ENCODE measurements around the gene CYP2W1.
"Not testable (repeated sequence)": the region's sequence is repeated elsewhere in the genome, so short reads cannot be mapped to it uniquely, and the experiment has no call there.

The CYP2W1 gene, protein sequence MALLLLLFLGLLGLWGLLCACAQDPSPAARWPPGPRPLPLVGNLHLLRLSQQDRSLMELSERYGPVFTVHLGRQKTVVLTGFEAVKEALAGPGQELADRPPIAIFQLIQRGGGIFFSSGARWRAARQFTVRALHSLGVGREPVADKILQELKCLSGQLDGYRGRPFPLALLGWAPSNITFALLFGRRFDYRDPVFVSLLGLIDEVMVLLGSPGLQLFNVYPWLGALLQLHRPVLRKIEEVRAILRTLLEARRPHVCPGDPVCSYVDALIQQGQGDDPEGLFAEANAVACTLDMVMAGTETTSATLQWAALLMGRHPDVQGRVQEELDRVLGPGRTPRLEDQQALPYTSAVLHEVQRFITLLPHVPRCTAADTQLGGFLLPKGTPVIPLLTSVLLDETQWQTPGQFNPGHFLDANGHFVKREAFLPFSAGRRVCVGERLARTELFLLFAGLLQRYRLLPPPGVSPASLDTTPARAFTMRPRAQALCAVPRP

DNA sequence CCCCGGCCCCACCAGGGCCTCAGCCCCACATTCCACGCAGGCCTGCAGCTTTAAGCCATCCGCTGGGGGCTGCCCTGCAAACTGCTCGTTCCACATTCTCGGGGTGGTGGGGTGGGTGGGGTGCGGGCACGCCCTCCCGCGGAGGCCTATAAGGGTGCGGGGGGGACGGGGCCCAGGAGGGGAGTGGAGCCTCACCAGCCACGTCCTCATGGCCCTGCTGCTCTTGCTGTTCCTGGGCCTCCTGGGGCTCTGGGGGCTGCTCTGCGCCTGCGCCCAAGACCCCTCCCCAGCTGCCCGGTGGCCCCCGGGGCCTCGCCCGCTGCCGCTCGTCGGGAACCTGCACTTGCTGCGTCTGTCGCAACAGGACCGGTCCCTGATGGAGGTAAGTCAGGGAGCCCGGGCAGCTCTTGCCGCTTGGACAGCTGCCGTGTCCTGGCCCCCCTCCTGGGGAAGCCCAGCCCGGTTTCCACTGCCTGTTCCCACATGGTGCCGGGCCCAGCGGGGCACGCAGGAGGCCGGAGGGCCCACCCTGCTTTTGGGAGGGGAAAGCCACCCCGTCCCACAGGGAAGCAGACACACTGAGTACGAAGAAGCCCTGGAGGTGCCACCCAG is at the start of gene CYP2W1:
Gene CYP2W1 (plus strand): TSS at position 178 of the 612 bp plus-strand sequence. CDS start 31 bp downstream, at position 209.
- no peak for DNase-seq

DNA sequence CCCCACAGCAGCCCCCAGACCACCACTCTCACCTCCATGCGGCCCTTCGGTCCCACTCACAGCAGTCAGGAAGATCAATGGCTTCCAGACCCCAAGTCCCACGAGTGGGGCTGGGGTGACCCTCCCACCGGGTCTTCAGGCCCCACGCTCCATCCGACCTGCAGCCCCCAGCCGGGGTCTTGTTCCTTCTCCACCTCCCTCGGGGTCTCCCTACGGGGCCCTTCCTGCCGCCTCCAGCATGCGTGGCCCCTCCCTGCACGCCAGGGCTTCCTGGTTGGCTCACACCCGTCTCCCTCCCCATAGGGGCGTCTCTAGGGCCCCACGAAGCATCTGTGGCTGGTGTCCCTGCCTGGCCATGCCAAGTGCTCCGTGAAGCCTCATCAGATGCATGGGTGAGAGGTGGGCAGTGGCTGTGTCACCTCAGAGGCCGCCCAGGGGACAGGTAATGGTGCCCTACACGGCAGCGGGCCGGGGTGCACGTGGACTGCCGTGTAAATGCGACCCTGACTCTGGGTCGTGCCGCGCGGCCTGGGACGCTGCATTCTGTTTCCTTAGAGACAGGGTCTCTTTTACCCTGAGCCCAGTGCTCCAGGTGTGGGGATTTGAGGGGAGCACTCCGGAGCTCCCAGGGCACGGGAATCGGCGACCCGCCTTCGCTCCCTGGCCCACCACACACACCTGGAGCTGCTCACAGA is 48.4 kb upstream of the CYP2W1 start:
- DNase-seq, result no peak

DNA sequence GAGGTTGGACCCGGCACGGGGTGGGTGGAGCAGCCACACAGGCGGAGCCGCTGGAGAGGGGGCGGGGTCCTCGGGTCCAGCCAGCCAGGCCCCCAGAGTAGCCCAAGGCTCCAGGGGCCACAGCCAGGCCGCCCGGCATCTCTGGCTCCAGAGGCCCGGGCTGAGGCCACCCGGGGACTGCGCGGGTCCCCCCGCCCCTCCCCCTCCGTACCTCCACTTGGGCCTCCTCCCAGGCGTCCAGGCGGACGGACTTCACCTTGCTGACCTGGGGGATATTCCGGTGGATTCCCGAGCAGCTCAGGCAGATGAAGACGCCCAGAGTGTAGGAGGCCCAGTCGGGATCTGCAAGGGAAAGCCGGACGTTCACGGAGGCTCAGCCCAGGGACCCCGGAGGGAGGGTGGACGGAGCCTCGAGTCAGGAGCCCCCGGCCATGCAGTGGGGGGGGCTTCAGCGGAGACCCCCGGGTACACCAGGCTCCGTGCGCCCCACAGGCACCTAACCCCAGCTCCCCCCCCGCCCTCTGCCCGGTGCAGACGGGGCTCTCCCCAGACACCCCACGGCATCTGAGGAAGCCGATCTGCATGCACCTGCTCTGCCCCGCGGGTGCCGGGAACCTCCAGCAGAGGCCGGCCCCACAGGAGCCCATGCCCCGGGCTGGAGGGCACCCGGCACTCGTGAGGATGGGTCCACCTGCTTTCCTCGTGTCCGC is 47.7 kb upstream of the CYP2W1 start:
- no peak for DNase-seq

DNA sequence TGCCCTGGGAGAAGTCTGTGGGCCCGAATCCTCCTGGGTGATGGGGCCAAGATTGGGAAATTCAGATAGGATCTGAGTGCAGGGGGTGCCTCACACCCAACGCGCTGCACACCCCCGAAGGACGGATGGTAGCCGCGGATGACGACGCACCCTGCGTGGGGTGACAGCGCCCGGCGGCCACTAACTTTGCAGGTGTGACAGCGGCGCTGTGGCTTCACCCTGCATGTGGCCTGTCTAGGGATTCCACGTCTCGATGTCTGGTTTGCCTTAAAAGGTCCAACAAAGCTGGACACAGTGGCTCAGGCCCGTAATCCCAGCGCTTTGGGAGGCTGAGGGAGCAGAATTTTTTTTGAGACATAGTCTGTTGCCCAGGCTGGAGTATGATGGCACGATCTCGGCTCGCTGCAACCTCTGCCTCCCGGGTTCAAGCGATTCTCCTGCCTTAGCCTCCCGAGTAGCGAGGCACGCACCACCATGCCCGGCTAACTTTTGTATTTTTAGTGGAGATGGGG is 47.1 kb upstream of the CYP2W1 start:
- DNase-seq, result no peak

DNA sequence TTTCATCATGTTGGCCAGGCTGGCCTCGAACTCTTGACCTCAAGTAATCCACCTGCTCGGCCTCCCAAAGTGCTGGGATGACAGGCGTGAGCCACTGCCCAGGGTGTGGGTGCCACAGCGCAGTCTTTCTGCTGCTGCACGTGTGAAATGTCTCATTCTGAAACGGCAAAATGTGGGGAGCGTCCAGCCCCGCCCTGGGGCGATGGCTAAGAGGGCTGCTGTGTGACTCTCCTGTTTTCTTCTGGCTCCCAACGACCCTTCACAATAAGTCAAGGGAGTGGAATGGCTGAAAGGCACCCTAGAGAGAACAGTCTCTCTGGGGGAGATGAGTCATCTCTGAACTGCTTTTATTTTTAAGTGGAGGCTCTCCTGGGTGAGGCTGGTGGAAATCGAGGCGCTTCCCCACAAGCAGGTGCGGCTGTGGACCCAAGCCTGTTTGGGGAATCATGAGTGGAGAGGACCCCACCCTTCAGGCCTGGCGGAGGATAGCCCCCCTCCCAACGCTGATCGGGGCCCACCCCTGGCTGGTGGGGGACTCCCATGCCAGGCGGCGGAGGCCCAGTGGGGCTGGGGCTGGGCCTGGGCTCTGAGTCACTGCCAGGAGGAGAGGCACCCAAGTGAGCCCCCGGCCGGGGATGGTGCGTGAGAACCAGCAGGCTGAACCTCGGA is 46.5 kb upstream of the CYP2W1 start:
- DNase-seq, result no peak

DNA sequence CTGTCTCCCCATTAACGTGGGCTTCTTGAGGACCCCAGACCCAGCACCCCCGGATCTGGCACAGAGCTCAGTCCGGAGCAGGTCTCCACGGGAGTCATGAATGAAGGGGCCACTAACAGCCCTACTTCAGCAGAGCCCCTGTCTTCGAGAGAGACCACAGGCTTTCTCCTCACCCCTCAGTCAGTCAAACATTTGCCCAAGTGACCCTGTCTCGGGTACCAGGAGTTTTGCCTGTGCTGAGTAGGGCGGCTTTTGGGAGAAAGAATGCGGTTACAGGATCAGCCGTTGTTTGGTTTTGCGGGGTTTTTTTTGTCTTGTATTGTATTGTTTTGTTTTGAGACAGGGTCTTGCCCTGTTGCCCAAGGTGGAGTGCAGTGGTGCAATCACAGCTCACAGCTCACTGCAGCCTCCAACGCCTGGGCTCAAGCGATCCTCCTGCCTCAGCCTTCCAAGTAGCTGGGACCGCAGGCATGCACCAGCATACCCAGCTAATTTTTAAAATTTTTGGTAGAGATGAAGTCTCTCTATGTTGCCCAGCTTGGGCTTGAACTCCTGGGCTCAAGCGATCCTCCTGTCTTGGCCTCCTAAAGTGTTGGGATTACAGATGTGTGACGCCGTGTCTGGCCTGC is 45.0 kb upstream of the CYP2W1 start:
- no peak for DNase-seq

DNA sequence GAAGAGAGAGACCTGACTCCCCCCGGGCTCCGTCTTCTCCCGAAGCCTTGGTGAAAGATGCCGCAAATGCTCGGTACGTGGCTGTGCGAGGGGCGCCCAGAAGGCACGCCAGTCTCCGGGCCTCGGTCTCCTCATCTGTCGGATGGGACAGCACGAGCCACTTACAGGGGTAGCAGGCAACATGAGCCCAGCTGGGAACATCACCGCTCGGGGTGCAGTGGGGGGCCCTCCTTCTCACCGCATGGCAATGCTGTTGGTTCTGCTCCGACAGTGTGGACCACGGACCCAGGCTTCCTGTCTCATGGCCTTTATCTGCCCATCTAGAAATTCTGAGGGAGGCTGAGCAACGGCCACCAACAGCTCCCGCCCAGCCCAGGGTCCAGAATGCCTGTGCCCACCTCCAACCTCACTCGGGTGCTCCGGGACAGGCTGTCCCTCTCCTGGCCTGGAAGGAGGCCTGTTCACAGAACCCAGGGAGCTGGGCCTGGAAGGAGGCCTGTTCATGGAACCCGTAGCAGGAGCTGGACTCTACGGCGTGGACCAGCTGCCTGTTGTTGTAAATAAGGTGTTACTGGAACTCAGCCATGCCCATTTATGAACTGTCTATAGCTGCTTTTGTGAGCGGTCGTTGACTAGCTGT is 44.3 kb upstream of the CYP2W1 start:
- DNase-seq, result no peak

DNA sequence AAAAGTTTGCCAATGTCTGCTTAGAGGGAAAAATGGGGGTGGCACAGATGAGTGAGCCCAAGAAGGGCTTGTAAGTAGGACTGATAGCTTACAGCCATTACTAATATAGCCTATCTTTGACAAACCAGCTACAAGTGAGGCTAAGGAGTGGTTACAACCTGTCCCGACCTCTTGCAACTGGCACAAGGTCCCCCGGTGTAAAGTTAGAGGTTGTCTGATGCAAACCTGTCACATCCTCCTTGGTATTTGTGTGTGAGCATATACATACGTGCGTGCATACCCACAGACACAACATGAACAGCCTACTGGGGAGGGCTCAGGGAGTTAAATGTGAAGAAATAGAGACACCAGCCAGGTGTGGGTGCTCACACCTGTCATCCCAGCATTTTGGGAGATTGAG is 43.1 kb upstream of the CYP2W1 start:
- no peak for DNase-seq

DNA sequence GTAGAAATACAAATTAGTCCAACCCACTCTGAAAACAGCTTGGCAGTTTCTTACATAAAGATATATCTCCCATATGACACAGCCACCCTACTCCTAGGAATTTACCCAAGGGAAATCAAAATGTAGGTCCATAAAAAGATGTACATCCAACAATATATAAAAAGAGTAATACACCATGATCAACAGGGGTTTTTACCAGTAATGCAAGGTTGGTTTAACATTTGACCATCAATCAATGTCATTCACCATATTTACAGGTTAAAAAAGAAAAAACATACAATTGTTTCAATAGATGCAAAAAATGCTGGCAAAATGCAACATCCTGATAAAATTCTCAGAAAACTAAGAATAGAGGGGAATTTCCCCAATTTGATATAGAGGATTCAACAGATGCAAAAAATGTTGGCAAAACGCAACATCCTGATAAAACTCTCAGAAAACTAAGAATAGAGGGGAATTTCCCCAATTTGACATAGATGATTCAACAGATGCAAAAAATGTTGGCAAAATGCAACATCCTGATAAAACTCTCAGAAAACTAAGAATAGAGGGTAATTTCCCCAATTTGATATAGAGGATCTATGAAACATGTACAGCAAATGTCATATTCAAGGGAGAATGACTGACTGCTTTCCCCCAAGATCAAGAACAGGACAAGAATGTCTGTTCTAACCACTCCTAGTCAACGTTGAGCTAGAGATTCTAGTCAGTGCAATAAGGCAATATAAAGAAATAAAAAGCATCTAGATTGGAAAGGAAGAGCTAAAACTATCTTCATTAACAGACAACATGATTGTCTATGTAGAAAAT is 42.2 kb upstream of the CYP2W1 start:
- no peak for DNase-seq

DNA sequence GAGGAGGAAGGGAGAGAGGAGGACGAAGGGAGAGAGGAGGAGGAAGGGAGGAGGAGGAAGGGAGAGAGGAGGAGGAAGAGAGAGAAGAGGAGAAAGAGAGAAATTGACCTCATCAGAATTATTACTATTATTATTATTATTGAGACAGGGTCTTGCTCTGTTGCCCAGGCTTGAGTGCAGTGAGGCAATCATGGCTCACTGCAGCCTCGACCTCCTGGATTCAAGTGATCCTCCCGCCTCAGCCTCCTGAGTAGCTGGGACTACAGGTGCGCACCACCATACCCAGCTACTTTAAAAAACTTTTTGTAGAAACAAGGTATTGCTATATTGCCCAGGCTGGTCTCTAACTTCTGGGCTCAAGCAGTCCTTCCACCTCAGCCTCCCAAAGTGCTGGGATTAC is 39.2 kb upstream of the CYP2W1 start:
- DNase-seq, result not testable (repeated sequence)

DNA sequence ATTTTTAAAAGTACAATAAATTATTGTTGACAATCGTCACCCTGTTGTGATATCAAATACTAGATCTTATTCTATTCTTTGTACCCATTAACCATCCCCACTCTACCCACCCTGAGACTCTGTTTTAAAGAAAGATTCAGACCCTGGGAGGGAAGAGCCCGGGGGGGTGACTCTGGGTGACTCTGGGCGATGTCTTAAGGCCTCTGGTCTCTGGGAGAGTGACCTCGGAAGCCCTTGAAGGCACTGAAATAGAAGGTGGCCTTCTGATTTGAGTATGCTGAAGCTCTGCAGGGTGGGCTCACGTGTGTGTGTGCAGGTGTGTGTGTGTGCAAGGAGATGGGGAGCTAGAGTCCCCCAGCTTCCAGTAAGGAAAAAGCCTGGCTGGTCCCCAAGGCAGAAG is 38.2 kb upstream of the CYP2W1 start:
- DNase-seq, result no peak

DNA sequence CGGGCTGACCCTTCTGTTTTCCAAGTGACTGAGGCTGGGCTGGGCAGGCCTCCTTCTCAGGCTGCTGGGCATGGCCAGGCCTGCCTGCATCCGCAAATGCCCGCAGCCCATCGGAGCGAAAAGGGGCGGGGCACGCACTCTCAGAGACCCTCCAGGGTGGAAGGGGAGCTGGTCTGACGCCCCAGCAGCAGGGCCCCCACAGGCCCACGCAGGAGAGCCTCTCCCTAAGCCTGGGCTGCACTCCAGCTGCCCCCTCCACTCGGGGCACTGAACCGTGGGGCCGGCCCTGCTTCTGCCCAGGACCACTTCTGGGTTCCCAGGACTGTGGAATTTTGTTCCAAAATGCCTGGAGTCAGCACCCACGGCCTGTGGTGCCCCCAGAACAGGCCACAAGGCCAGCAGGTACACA is 37.8 kb upstream of the CYP2W1 start:
- DNase-seq, result no peak

DNA sequence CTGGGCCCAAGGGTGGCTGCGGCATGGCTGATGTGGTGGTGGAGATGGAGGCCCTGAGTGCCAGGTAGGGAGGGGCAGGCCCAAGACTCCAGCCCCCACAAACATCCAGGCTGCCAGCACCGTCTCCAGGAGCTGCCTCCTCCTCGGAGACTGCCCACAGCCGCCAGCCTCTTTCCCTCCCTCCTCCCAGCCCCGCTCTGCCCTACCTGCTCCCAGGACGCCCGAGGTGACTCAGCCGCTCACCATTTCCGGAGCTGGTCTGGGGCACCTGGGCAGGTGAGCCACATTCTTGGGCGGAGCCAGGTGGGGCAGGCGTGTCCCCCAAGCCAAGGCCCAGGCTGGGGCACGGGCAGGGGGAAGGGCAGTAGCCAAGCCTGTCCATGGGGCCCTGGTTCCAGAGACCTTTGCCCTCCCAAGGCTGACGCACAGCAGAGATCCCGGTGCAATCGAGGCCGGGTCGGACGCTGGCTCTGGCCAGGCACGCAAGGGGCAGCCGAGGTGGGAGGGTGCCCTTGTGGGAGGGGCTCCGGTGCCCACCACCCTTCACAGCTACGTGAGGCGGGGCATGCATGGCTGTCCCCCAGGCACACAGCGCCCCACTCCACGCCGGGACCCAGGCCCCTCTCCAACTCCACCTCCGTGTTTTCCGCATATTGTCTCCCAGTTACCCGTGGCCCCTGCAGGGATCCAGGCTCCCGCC is 37.3 kb upstream of the CYP2W1 start:
- DNase-seq, result no peak

DNA sequence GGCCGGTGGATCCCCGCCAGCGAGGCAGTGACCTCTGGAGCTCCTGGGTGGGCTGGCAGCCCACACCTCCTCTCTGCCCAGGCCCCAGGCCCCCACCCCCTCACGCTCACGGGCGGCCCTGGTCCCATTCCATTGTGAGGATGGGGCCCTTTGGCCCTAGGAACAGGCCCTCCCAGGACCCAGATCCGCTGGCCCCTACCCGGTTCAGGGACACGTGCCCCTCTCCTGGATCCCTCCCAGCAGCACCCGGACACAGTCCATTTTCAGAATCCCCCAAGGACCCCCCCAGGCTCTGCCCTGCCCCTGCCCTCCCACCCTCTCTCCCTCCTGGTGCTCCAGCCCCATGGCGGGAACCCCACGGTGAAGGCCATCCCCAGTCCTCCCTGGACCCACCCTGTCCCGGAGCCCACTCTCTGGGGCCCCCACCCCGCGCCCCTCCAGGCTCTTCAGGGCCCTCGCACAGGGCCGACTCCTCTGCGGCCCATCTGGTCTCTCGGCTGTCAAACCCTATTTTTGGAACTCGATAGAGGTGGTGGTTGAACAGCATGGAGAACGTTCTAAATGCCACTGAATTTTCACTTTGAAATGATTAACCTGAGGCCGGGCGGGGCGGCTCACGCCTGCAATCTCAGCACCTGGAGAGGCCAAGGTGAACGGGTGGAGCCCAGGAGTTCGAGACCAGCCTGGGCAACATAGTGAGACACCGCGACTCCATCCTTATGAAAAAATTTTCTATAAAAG is 36.6 kb upstream of the CYP2W1 start:
- no peak for DNase-seq

DNA sequence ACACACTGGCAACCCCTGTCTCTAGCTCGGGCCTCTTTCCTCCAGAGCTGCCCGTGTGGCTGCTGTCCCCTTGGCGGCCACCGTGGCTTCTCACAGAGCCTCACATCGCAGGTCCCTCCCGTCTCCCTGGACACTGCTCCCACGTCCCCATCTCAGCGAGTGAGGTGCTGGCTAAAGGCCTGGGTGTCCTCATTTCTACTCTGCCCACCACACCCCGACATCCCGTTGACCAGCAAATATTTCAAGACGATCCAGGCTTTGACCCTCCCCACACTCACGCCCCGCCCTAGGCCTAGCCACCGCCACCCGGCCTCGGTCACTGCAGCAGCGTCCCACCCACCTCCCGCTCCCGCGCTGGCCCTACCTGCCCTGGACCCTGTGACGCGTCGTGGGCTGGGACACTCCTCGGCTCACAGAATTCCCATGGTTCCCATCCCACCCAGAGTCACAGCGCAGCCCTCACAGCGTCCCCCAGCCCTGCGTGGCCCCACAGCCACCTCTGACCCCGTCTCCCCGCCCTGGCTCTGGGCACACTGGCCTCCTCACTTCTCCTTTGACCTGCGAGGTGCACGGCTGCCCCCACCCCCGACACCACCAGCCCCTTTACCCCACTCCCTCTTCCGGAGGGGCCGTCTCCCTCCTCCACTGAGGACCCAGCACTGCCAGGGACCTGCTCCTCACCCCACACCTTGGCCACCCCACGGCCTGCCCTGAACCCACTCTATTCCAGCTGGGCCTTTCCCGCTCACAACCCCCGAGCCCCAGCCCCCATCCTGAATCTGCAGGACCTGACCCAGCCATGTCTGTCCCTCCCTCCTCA is 35.4 kb upstream of the CYP2W1 start:
- DNase-seq, result no peak

DNA sequence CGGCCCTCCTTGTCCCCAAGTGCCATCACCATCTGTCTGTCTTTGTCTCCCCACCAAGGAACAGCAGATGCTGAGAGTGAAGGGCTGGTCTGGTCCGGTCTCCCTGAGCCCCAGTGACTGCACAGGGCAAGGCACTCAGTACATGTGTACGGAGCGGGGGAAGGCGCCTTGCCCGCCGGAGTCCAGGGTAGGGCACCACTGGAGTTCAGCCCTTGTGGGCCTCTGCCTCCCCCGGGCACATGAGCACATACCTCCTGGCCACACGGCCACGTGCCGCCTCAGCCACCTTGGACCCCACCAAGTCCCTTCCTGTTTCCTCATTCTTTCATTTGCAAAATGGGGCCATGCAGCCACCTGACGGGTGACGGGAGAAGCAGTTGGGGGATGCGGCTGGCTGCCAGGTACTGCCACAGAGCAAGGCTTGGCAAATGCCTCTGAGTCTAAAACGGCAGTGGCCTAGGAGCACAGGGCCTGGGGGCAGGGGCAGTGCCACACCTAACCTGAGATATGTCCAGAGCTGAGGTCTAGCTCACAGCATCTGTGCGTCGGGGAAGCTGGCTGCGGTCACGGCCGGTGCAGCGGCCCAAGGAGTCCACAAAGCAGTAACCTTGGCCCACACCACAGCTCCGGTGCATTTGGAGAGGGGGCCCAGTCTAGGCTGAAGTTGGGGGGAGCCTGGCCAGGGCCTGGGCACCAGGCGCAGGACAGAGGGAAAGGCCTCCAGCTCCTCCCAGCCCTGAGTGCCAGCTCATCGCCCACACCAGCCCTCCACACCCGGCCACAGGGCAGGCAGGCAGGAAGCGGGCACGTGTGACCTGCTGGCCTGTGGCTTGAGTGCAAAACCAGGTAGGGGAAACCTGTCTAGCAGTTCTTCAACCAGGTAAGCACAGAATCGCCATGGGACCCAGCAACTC is 33.7 kb upstream of the CYP2W1 start:
- no peak for DNase-seq

Data from activated CD4-positive, alpha-beta T cell treated with anti-CD3 and anti-CD28 coated beads, Interleukin-2, amount 50 U/mL, for 4 hours (primary cell).